ENCODE measurements around the gene OPHN1. TPM values are rescaled to one million over a fixed set of nuclear protein-coding genes. Genes with fewer than 3 reads are reported as not detected.

OPHN1 gene
- total and polyA plus RNA-seq, 2 experiments from 2014 or later: 2.2 to 3.8 TPM

- DNase-seq (ENCODE audit: low spot score): no peak
- 0 out of 3 replicates have a peak, but pooled peaks cover 3% of the 10 kb centered on the region for H3K36me3 Mint-ChIP-seq (ENCODE audit: low read depth)
- Histone ChIP-seq H3K27me3 (ENCODE audit: insufficient read depth) (no peaks in the 10 kb centered on the region), H3K4me3 (no peak overlapping the region), H3K27ac (ENCODE audit: low read depth) (no peak overlapping the region), H3K4me1 (ENCODE audit: insufficient read depth) (peaks cover 9% of the 10 kb centered on the region; the same call in 1 of the 2 replicates), H3K79me2 (replicated peaks; ENCODE audit: insufficient read depth) (no peaks in the 10 kb centered on the region), H3K36me3 (ENCODE audit: insufficient read depth) (no peaks in the 10 kb centered on the region), H2AFZ (no peak overlapping the region), H3K9me2 (ENCODE audit: insufficient read depth) (no peaks in the 10 kb centered on the region), H3K4me2 (no peak overlapping the region), H4K20me1 (replicated peaks; ENCODE audit: insufficient read depth) (no peaks in the 10 kb centered on the region), H3F3A (replicated peaks; ENCODE audit: low read depth) (no peaks in the 10 kb centered on the region)
- H3K9me3 Mint-ChIP-seq: no peaks in the 10 kb centered on the region; the same call in 1 of the 3 replicates
- H3K4me3 Mint-ChIP-seq: no peak overlapping the region
- peaks cover 17% of the 10 kb centered on the region for H3K4me1 Mint-ChIP-seq
- TF ChIP-seq JUNB (IDR thresholded peaks at IDR 0.05; ENCODE audit: unreplicated experiment): no peak
- no peak for TF ChIP-seq ZNF331 (CRISPR knock-in tag; IDR thresholded peaks at IDR 0.05; ENCODE audit: low read depth)
- no peak for TF ChIP-seq ZNF462 (CRISPR knock-in tag; IDR thresholded peaks at IDR 0.05)
- no peak for TF ChIP-seq CREB1 (CRISPR knock-in tag; IDR thresholded peaks at IDR 0.05; ENCODE audit: low read depth)
- no peak for TF ChIP-seq STAT1 (IDR thresholded peaks at IDR 0.05; ENCODE audit: unreplicated experiment)
- no peak for TF ChIP-seq POLR2AphosphoS5 (IDR thresholded peaks at IDR 0.05; ENCODE audit: low read depth)
- TF ChIP-seq EZH2phosphoT487 (IDR thresholded peaks at IDR 0.05; ENCODE audit: unreplicated experiment): no peak
- TF ChIP-seq ZNF114 (CRISPR knock-in tag; IDR thresholded peaks at IDR 0.05): no peak
- TF ChIP-seq ETS1 (IDR thresholded peaks at IDR 0.05): no peak
- no peak for TF ChIP-seq EZH2 (IDR thresholded peaks at IDR 0.05; ENCODE audit: low read depth, unreplicated experiment)
- TF ChIP-seq NANOG (IDR thresholded peaks at IDR 0.05; ENCODE audit: borderline replicate concordance): no peak
- TF ChIP-seq, protein P1, sequence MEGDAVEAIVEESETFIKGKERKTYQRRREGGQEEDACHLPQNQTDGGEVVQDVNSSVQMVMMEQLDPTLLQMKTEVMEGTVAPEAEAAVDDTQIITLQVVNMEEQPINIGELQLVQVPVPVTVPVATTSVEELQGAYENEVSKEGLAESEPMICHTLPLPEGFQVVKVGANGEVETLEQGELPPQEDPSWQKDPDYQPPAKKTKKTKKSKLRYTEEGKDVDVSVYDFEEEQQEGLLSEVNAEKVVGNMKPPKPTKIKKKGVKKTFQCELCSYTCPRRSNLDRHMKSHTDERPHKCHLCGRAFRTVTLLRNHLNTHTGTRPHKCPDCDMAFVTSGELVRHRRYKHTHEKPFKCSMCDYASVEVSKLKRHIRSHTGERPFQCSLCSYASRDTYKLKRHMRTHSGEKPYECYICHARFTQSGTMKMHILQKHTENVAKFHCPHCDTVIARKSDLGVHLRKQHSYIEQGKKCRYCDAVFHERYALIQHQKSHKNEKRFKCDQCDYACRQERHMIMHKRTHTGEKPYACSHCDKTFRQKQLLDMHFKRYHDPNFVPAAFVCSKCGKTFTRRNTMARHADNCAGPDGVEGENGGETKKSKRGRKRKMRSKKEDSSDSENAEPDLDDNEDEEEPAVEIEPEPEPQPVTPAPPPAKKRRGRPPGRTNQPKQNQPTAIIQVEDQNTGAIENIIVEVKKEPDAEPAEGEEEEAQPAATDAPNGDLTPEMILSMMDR (conservative IDR thresholded peaks at IDR 0.05; ENCODE audit: low read depth in 2 of 2): no peak
- ATAC-seq: no peak
- H3K27ac Mint-ChIP-seq: no peak overlapping the region
- H3K27me3 Mint-ChIP-seq (ENCODE audit: insufficient read depth, low read depth, poor library complexity): no peaks in the 10 kb centered on the region
Measured at GRCh38 chrX:68232206-68232605, 201.1 kb downstream of the OPHN1 start.
